Measurements from ENCODE around the gene VPS37C.
"Not testable (repeated sequence)": the region's sequence is repeated elsewhere in the genome, so short reads cannot be mapped to it uniquely, and the experiment has no call there.

The VPS37C gene

GRCh38 chr11:61161190-61162091, at the start of gene VPS37C:
Gene VPS37C, minus strand, starts transcription at chr11:61161426. Its CDS starts 22,597 bp downstream, at chr11:61138829.
- DNase-seq, result peak; percentile 86

- DNase-seq, result not testable (repeated sequence)
Observed at GRCh38 chr11:61210629-61211028, 49.4 kb upstream of the VPS37C start.

GRCh38 chr11:61207636-61208310, 46.5 kb upstream of the VPS37C start:
- DNase-seq, result not testable (repeated sequence)

- DNase-seq, result peak; percentile 19
Observed at GRCh38 chr11:61204502-61205059, 43.4 kb upstream of the VPS37C start.

- not testable (repeated sequence) for DNase-seq
Observed at GRCh38 chr11:61203873-61204272, 42.6 kb upstream of the VPS37C start.

- DNase-seq, result not testable (repeated sequence)
Observed at GRCh38 chr11:61202950-61203746, 41.9 kb upstream of the VPS37C start, which contains the start of gene PGA3. Gene PGA3, plus strand, starts transcription at chr11:61203515. Its CDS starts 50 bp downstream, at chr11:61203565.

- no peak for DNase-seq
Observed at GRCh38 chr11:61201476-61201875, 40.2 kb upstream of the VPS37C start.

GRCh38 chr11:61198948-61199523, 37.8 kb upstream of the VPS37C start:
- DNase-seq, result no peak

- no peak for DNase-seq
Observed at GRCh38 chr11:61198361-61198760, 37.1 kb upstream of the VPS37C start.

- DNase-seq, result no peak
Observed at GRCh38 chr11:61195719-61196118, 34.5 kb upstream of the VPS37C start.

GRCh38 chr11:61194981-61195695, 33.9 kb upstream of the VPS37C start:
- DNase-seq, result no peak

GRCh38 chr11:61194169-61194671, 33.0 kb upstream of the VPS37C start:
- DNase-seq, result no peak

- peak; percentile 75 for DNase-seq
Observed at GRCh38 chr11:61193596-61193995, 32.4 kb upstream of the VPS37C start.

- DNase-seq, result no peak
Observed at GRCh38 chr11:61189933-61190332, 28.7 kb upstream of the VPS37C start.

GRCh38 chr11:61187505-61188130, 26.4 kb upstream of the VPS37C start:
- peak; percentile 87 for DNase-seq

- no peak for DNase-seq
Observed at GRCh38 chr11:61186504-61186903, 25.3 kb upstream of the VPS37C start.

- DNase-seq, result no peak
Observed at GRCh38 chr11:61183645-61184044, 22.4 kb upstream of the VPS37C start.

- DNase-seq, result no peak
Observed at GRCh38 chr11:61181489-61181888, 20.3 kb upstream of the VPS37C start.

GRCh38 chr11:61180205-61180604, 19.0 kb upstream of the VPS37C start:
- DNase-seq, result not testable (repeated sequence)

- DNase-seq, result no peak
Observed at GRCh38 chr11:61176446-61176845, 15.2 kb upstream of the VPS37C start.

- no peak for DNase-seq
Observed at GRCh38 chr11:61174949-61175348, 13.7 kb upstream of the VPS37C start.

All from NCI-H1092 (cell line).